CD14-positive monocyte (primary cell): ENCODE data around the gene RALGAPB. TPM values are rescaled to one million over a fixed set of nuclear protein-coding genes. Genes with fewer than 3 reads are reported as not detected.
A peak's percentile ranks its signal among the peaks of the same experiment; 100 is the strongest.

ENCODE experiments used
- DNase-seq, 3 donors: peaks; one replicate each; pipeline ENCODE4 v3.0.0-alpha.2; 2011 to 2022
- H2AFZ ChIP-seq: 2 replicates; pipeline ENCODE4 v1.6.0; 2012; ENCODE audit warnings: mild to moderate bottlenecking, low read depth, low read length, inconsistent platforms; ENCODE audit not compliant: insufficient read depth, poor library complexity, severe bottlenecking
- H3K27ac ChIP-seq, 2 donors: 1 replicate in 1 of 2; 2 replicates in 1 of 2; pipeline ENCODE4 v1.5.1; 2012 to 2013; ENCODE audit warnings: low read length in 2 of 2, control low read depth in 1 of 2, inconsistent platforms in 1 of 2, low read depth in 1 of 2, mild to moderate bottlenecking in 1 of 2
- H3K27me3 ChIP-seq, 2 donors: one replicate each; pipeline versions ENCODE4 v1.6.0 to v1.6.1; 2011 to 2013; ENCODE audit warnings: low read length in 2 of 2; ENCODE audit not compliant: control insufficient read depth in 2 of 2, insufficient read depth in 2 of 2
- H3K36me3 ChIP-seq, 2 donors: replicated peaks in 1 of 2; 1 replicate in 1 of 2; 2 replicates in 1 of 2; pipeline versions ENCODE4 v1.5.1 to v1.6.1; 2012 to 2013; ENCODE audit warnings: low read length in 2 of 2, control low read depth in 1 of 2, inconsistent platforms in 1 of 2, mild to moderate bottlenecking in 1 of 2; ENCODE audit not compliant: insufficient read depth in 2 of 2, control insufficient read depth in 1 of 2
- H3K4me1 ChIP-seq, 2 donors: 1 replicate in 1 of 2; 2 replicates in 1 of 2; pipeline versions ENCODE4 v1.5.1 to v1.6.1; 2012 to 2013; ENCODE audit warnings: low read length in 2 of 2, control low read depth in 1 of 2, inconsistent platforms in 1 of 2, mild to moderate bottlenecking in 1 of 2, moderate library complexity in 1 of 2; ENCODE audit not compliant: insufficient read depth in 2 of 2, control insufficient read depth in 1 of 2
- H3K4me2 ChIP-seq: replicated peaks from 2 replicates; pipeline ENCODE3; 2012; ENCODE audit warnings: low read length, moderate library complexity, mild to moderate bottlenecking; ENCODE audit not compliant: poor library complexity, severe bottlenecking; ENCODE audit errors: extremely low read depth
- H3K4me3 ChIP-seq, 3 experiments: fragments of 200-600 bp in 1 of 3; sonication (generic) in 1 of 3; replicated peaks in 1 of 3; 1 replicate in 2 of 3; 2 replicates in 1 of 3; pipeline ENCODE4 v1.5.1; 2011 to 2013; ENCODE audit warnings: low read length in 3 of 3, mild to moderate bottlenecking in 3 of 3, control low read depth in 2 of 3, low read depth in 2 of 3, inconsistent platforms in 1 of 3, moderate library complexity in 1 of 3
- H3K79me2 ChIP-seq: 2 replicates; pipeline ENCODE4 v1.6.0; 2012; ENCODE audit warnings: mild to moderate bottlenecking, control low read depth, inconsistent platforms, low read length, moderate library complexity; ENCODE audit not compliant: insufficient read depth
- H3K9ac ChIP-seq: 2 replicates; pipeline ENCODE4 v1.6.0; 2017; ENCODE audit warnings: low read length, mild to moderate bottlenecking; ENCODE audit not compliant: insufficient read depth, poor library complexity, severe bottlenecking
- H3K9me3 ChIP-seq, 2 donors: replicated peaks in 1 of 2; 1 replicate in 1 of 2; 2 replicates in 1 of 2; pipeline versions ENCODE4 v1.5.1 to v1.6.1; 2012 to 2013; ENCODE audit warnings: low read length in 2 of 2, control low read depth in 1 of 2; ENCODE audit not compliant: control insufficient read depth in 1 of 2, insufficient read depth in 1 of 2
- H4K20me1 ChIP-seq: 2 replicates; pipeline ENCODE4 v1.6.0; 2012; ENCODE audit warnings: mild to moderate bottlenecking, low read length, control low read depth, moderate library complexity; ENCODE audit not compliant: insufficient read depth
- H3K27ac Mint-ChIP-seq, 7 donors: one replicate each; pipeline ENCODE4 v1.8.0; 2020; ENCODE audit warnings: mild to moderate bottlenecking in 7 of 7, mixed read lengths in 7 of 7, moderate library complexity in 6 of 7, inconsistent platforms in 2 of 7
- H3K27me3 Mint-ChIP-seq, 3 donors: one replicate each; pipeline ENCODE4 v1.8.0; 2021 to 2022; ENCODE audit warnings: low read depth in 3 of 3, mild to moderate bottlenecking in 3 of 3, mixed read lengths in 3 of 3, moderate library complexity in 3 of 3, inconsistent platforms in 1 of 3
- H3K36me3 Mint-ChIP-seq, 2 donors: one replicate each; pipeline ENCODE4 v1.8.0; 2020; ENCODE audit warnings: mixed read lengths in 2 of 2, inconsistent platforms in 1 of 2, mild to moderate bottlenecking in 1 of 2
- H3K4me1 Mint-ChIP-seq: one replicate; pipeline ENCODE4 v1.8.0; 2020; ENCODE audit warnings: mild to moderate bottlenecking, mixed read lengths
- H3K4me3 Mint-ChIP-seq, 2 donors: one replicate each; pipeline ENCODE4 v1.8.0; 2020; ENCODE audit warnings: mild to moderate bottlenecking in 2 of 2, mixed read lengths in 2 of 2, moderate library complexity in 1 of 2
- H3K9me3 Mint-ChIP-seq, 7 donors: one replicate each; pipeline ENCODE4 v1.8.0; 2020 to 2022; ENCODE audit warnings: mixed read lengths in 7 of 7, mild to moderate bottlenecking in 6 of 7, moderate library complexity in 6 of 7, inconsistent platforms in 2 of 7
- CTCF ChIP-seq: fragments of 200-600 bp; IDR thresholded peaks from one replicate; pipeline ENCODE4 v1.8.0; 2022; ENCODE audit warnings: antibody characterized with exemption, mild to moderate bottlenecking
- WGBS: methylation state at CpG from one replicate; pipeline ENCODE4 v1.1.5; 2013; ENCODE audit warnings: missing lambda C conversion rate; ENCODE audit not compliant: insufficient coverage; 5-methylcytosine and 5-hydroxymethylcytosine counted together
- intact Hi-C, 2 donors: fragments of 100-400 bp; cut with micrococcal nuclease; formaldehyde crosslinking; loops; one replicate each; pipeline versions ENCODE4 v1.15.0 to v1.15.1; 2023
- polyA plus RNA-seq, 3 donors: library from polyadenylated mRNA; depleted of rRNA in 1 of 3; unstranded in 2 of 3; stranded (reverse) in 1 of 3; fragments of 300-500 nt in 2 of 3; fragments of >200 nt in 1 of 3; fragmentation: Illumina TruSeq in 2 of 3; gene quantifications; 1 replicate in 2 of 3; 2 replicates in 1 of 3; pipeline ENCODE4 v1.2.3, GENCODE V29; 2012 to 2021

RALGAPB gene
- polyA plus RNA-seq, 3 donors, result 4.7 to 15.5 (median 6.1) TPM

- no peak overlapping the region for H3K27ac ChIP-seq
- TF ChIP-seq CTCF, result no peak
- Mint-ChIP-seq H3K4me3 (no peak overlapping the region), H3K9me3 (peaks cover 0 to 1% (median 0%) of the 10 kb centered on the region in 7 donors), H3K27ac (no peak overlapping the region), H3K4me1 (no peaks in the 10 kb centered on the region), H3K36me3 (peaks cover 68 to 82% of the 10 kb centered on the region in 2 donors), H3K27me3 (no peaks in the 10 kb centered on the region)
- H3K9me3 ChIP-seq, result no peaks in the 10 kb centered on the region
- peaks cover 13% of the 10 kb centered on the region for H4K20me1 ChIP-seq
- no peak overlapping the region for H3K4me2 ChIP-seq
- peaks cover 96 to 100% of the 10 kb centered on the region in 2 donors for H3K36me3 ChIP-seq
- intact Hi-C loops, result no loop called here
- DNase-seq, result no peak
- no peak overlapping the region for H2AFZ ChIP-seq
- H3K9ac ChIP-seq, result no peak overlapping the region
- no CpG with 5 or more reads among the region's 1 CpG for WGBS
- no peak overlapping the region for H3K4me3 ChIP-seq
- H3K79me2 ChIP-seq, result no peaks in the 10 kb centered on the region
- no peaks in the 10 kb centered on the region for H3K4me1 ChIP-seq
- no peaks in the 10 kb centered on the region for H3K27me3 ChIP-seq
These were observed 26.3 kb downstream of the RALGAPB start for GRCh38 chr20:38498909-38499308.

- Histone ChIP-seq H3K4me3 (no peak overlapping the region), H3K4me1 (no peaks in the 10 kb centered on the region), H3K27me3 (no peaks in the 10 kb centered on the region), H4K20me1 (peaks cover 9% of the 10 kb centered on the region), H3K4me2 (no peak overlapping the region), H2AFZ (no peak overlapping the region), H3K27ac (no peak overlapping the region), H3K9me3 (no peaks in the 10 kb centered on the region), H3K9ac (no peak overlapping the region), H3K36me3 (peaks cover 95 to 100% of the 10 kb centered on the region in 2 donors), H3K79me2 (no peaks in the 10 kb centered on the region)
- WGBS, result 100% methylated on average over 1 of the region's 1 CpG
- Mint-ChIP-seq H3K9me3 (peaks cover 0 to 1% (median 0%) of the 10 kb centered on the region in 7 donors), H3K27ac (peak overlapping the region in 1 of 7 donors; percentile 6), H3K4me3 (no peak overlapping the region), H3K27me3 (no peaks in the 10 kb centered on the region), H3K36me3 (peaks cover 69 to 82% of the 10 kb centered on the region in 2 donors), H3K4me1 (no peaks in the 10 kb centered on the region)
- no peak for DNase-seq
- no peak for TF ChIP-seq CTCF
- intact Hi-C loops, result no loop called here
These were observed 26.7 kb downstream of the RALGAPB start for GRCh38 chr20:38499366-38499765.
